ENCODE data around the gene CYP1A2.

CYP1A2 gene

GRCh38 chr15:74802862-74803447 lies 54.3 kb downstream of the CYP1A2 start:
- DNase-seq (ENCODE audit: low read depth in 2 of 2): no peak

GRCh38 chr15:74804935-74805334 lies 56.3 kb downstream of the CYP1A2 start:
- DNase-seq (ENCODE audit: low read depth in 2 of 2): no peak
